Ovary (tissue), 9 donors: Measurements from ENCODE around the gene LRRC4C. TPM values are rescaled to one million over a fixed set of nuclear protein-coding genes. Genes with fewer than 3 reads are reported as not detected.

ENCODE experiments used
- DNase-seq, 5 donors: peaks; one replicate each; pipeline ENCODE4 v3.0.0-alpha.2; 2019 to 2020
- H3K27ac ChIP-seq, 2 donors: fragments of 200-600 bp; one replicate each; pipeline versions ENCODE4 v1.5.1 to v1.8.0; 2019 to 2022
- H3K27me3 ChIP-seq: fragments of 200-600 bp; one replicate; pipeline ENCODE4 v1.8.0; 2022
- H3K36me3 ChIP-seq: fragments of 200-600 bp; sonication (generic); one replicate; pipeline ENCODE4 v1.5.1; 2019
- H3K4me1 ChIP-seq: one replicate; pipeline ENCODE4 v1.8.1; 2013; ENCODE audit warnings: mild to moderate bottlenecking, moderate library complexity; ENCODE audit not compliant: insufficient read depth
- H3K4me3 ChIP-seq: fragments of 200-600 bp; sonication (generic); one replicate; pipeline ENCODE4 v1.5.1; 2017
- H3K9me3 ChIP-seq, 2 donors: fragments of 200-600 bp in 1 of 2; sonication (generic) in 1 of 2; one replicate each; pipeline versions ENCODE4 v1.5.1 to v1.8.1; 2013 to 2019; ENCODE audit warnings: mild to moderate bottlenecking in 1 of 2, moderate library complexity in 1 of 2
- EP300 ChIP-seq: sonication (generic); formaldehyde crosslinking; IDR thresholded peaks from one replicate; pipeline ENCODE4 v1.6.1; 2017; ENCODE audit warnings: antibody characterized with exemption
- POLR2A ChIP-seq: fragments of 450-650 bp; IDR thresholded peaks from one replicate; pipeline ENCODE4 v1.6.1; 2017; ENCODE audit warnings: antibody characterized with exemption, mild to moderate bottlenecking, moderate library complexity
- WGBS, 3 donors: extraction: QIAGEN DNeasy Blood & Tissue Kit in 1 of 3; methylation state at CpG; one replicate each; pipeline versions ENCODE4 v1.1.5 to v1.1.7; 2013 to 2017; 5-methylcytosine and 5-hydroxymethylcytosine counted together
- intact Hi-C, 4 donors: fragments of 100-400 bp; cut with DNase I; formaldehyde crosslinking; loops; one replicate each; pipeline versions ENCODE4 v1.11.0 to v1.15.1; 2022 to 2023
- polyA plus RNA-seq, 2 donors: library from polyadenylated mRNA; stranded (reverse); fragments of 200-250 nt in 1 of 2; fragments of 350-450 nt in 1 of 2; fragmentation: Illumina TruSeq in 1 of 2; extraction: RNeasy Lipid Tissue Mini Kit (QIAGEN cat#74804) in 1 of 2; gene quantifications; one replicate each; pipeline ENCODE4 v1.2.3, GENCODE V29; 2013 to 2014
- total RNA-seq, 7 donors: library from RNA; depleted of rRNA in 2 of 7; stranded (reverse); fragments of >200 nt in 2 of 7; fragmentation: NEBNext Ultra II Directional in 3 of 7; extraction: Animal tissue kit (Norgen Biotek cat#: 25700) in 3 of 7; gene quantifications; one replicate each; pipeline versions ENCODE4 v1.1.0 to v1.2.4, GENCODE V29; 2016 to 2023
- TF ChIP-seq, protein P1 (sequence below), 3 donors: fragments of 450-650 bp in 2 of 3; fragments of 200-600 bp in 1 of 3; IDR thresholded peaks; one replicate each; pipeline versions ENCODE4 v1.5.1 to v1.8.0; 2016 to 2022; ENCODE audit warnings: antibody characterized with exemption in 3 of 3, mild to moderate bottlenecking in 1 of 3
- donor health status: DM: no; HTN: no; CAD: no; lungs with moderate emphysema.
- donor health status: DM: no; HTN: no; CAD: no.
- donor health status: Bipolar disorder and iron deficiency.
- donor health status: DM: yes; HTN: yes; CAD: no.
- donor health status: DM: no; HTN: no; CAD: no.
- donor health status: DM: yes; HTN: yes; CAD: no.

LRRC4C gene
- total and polyA plus RNA-seq, 9 donors, result 0.15 to 12.5 (median 0.78) TPM

DNA sequence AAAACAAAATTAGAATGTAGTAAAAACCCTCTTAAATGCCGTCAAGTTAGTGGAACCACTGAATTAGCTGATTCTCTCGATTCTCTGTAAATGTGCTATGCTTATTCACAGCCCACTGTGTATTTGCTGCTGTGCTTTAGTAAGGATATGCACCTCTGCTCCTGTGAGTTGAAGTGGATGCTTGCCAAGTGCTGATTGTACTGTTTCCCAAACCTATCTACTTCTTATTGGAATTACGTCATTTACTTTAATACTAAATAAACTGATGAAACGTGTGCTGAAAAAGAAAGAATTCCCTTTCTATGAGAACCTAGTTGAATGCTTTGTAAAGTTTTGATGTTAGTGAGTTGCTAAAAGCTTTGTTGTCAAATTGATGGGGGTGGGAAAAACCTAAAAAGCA, 158.4 kb downstream of the LRRC4C start:
- H3K4me1 ChIP-seq, result no peaks in the 10 kb centered on the region
- 19 to 30% (median 26%) methylated on average over 4 of the region's 4 CpGs for WGBS, 3 donors
- DNase-seq, result no peak
- intact Hi-C loops, result no loop called here
- H3K9me3 ChIP-seq, result no peaks in the 10 kb centered on the region
- no peaks in the 10 kb centered on the region for H3K27me3 ChIP-seq
- H3K36me3 ChIP-seq, result no peaks in the 10 kb centered on the region
- H3K27ac ChIP-seq, result no peak overlapping the region
- no peak for TF ChIP-seq EP300
- TF ChIP-seq, protein P1, sequence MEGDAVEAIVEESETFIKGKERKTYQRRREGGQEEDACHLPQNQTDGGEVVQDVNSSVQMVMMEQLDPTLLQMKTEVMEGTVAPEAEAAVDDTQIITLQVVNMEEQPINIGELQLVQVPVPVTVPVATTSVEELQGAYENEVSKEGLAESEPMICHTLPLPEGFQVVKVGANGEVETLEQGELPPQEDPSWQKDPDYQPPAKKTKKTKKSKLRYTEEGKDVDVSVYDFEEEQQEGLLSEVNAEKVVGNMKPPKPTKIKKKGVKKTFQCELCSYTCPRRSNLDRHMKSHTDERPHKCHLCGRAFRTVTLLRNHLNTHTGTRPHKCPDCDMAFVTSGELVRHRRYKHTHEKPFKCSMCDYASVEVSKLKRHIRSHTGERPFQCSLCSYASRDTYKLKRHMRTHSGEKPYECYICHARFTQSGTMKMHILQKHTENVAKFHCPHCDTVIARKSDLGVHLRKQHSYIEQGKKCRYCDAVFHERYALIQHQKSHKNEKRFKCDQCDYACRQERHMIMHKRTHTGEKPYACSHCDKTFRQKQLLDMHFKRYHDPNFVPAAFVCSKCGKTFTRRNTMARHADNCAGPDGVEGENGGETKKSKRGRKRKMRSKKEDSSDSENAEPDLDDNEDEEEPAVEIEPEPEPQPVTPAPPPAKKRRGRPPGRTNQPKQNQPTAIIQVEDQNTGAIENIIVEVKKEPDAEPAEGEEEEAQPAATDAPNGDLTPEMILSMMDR (IDR thresholded peaks at IDR 0.05), result no peak
- TF ChIP-seq POLR2A, result no peak
- H3K4me3 ChIP-seq, result no peak overlapping the region

DNA sequence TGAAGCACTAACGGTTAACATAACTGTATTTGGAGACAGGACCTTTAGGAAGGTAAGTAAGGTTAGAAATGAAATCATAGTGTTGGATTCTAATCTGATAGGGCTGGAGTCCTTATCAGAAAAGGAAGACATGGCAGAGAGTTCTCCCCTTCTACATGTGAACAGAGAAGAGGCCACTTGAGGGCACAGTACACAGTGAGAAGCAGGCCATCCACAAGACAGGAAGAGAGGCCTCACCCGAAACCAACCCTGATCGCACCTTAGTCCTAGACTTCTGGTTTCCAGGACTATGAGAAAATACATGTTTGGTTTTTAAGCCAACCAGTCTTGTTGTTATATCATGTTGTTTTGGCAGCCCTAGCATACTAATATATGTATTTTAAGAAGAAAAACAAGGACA, 170.0 kb downstream of the LRRC4C start:
- Histone ChIP-seq H3K36me3 (no peaks in the 10 kb centered on the region), H3K9me3 (no peaks in the 10 kb centered on the region), H3K27me3 (no peaks in the 10 kb centered on the region), H3K4me3 (no peak overlapping the region), H3K27ac (no peak overlapping the region), H3K4me1 (no peaks in the 10 kb centered on the region)
- 90 to 98% (median 93%) methylated on average over 3 of the region's 3 CpGs for WGBS, 3 donors
- intact Hi-C loops, result loop anchor here in 1 of 4 donors (10.0 kb wide), 1 partner anchor 55 kb away; no protein-coding TSS in a partner anchor
- no peak for DNase-seq
- no peak for TF ChIP-seq EP300
- TF ChIP-seq POLR2A, result no peak

DNA sequence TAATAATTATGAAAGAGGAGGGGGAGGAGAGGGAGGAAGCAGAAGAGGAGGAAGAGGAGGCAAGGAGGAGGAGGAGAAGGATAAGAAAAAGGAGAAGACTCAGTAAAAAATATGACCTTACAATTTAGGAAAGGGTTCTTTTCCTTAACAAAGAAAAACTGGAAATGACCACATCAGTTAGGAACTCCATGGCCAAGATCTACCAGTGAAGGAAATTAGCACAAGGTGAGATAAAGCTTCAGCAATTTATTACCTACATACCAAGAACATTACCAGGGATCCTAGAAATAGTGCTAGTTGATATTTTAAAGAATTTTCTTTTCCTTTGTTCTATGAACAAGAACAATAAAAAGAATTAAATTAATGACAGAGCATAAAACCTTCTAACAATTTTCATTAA, 172.7 kb downstream of the LRRC4C start:
- Histone ChIP-seq H3K4me1 (no peaks in the 10 kb centered on the region), H3K4me3 (no peak overlapping the region), H3K36me3 (no peaks in the 10 kb centered on the region), H3K27ac (no peak overlapping the region), H3K27me3 (no peaks in the 10 kb centered on the region), H3K9me3 (no peaks in the 10 kb centered on the region)
- intact Hi-C loops, result loop anchor here in 1 of 4 donors (10.0 kb wide), 1 partner anchor 58 kb away; no protein-coding TSS in a partner anchor
- DNase-seq, result no peak
- TF ChIP-seq, protein P1 (IDR thresholded peaks at IDR 0.05), result no peak
- no peak for TF ChIP-seq EP300
- TF ChIP-seq POLR2A, result no peak

DNA sequence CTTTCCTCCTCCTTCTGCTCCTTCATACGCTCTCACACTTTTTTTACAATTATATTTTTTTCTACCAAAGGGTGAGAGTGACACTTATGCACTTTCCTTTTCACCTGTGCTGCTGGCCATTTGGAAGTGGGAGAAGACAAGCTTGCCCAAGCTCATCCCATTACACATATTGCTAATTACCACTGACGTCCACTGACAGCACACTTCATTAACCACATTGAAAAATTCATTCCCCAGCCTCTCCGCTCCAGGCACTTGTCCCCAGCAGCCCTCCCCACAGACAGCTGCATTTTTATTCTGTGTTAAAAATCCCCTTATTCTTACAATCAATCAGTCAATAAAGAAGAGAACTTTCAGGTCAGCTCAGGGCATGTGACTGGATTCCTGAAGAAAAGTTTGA, 175.1 kb downstream of the LRRC4C start:
- Histone ChIP-seq H3K4me3 (no peak overlapping the region), H3K9me3 (no peaks in the 10 kb centered on the region), H3K4me1 (no peaks in the 10 kb centered on the region), H3K27ac (no peak overlapping the region), H3K27me3 (no peaks in the 10 kb centered on the region), H3K36me3 (no peaks in the 10 kb centered on the region)
- TF ChIP-seq POLR2A (no peak), EP300 (no peak)
- TF ChIP-seq, protein P1 (IDR thresholded peaks at IDR 0.05), result no peak
- no peak for DNase-seq
- intact Hi-C loops, result loop anchor here in 1 of 4 donors (10.0 kb wide), 1 partner anchor 60 kb away; no protein-coding TSS in a partner anchor
- 76 to 85% (median 80%) methylated on average over 3 of the region's 3 CpGs for WGBS, 3 donors

DNA sequence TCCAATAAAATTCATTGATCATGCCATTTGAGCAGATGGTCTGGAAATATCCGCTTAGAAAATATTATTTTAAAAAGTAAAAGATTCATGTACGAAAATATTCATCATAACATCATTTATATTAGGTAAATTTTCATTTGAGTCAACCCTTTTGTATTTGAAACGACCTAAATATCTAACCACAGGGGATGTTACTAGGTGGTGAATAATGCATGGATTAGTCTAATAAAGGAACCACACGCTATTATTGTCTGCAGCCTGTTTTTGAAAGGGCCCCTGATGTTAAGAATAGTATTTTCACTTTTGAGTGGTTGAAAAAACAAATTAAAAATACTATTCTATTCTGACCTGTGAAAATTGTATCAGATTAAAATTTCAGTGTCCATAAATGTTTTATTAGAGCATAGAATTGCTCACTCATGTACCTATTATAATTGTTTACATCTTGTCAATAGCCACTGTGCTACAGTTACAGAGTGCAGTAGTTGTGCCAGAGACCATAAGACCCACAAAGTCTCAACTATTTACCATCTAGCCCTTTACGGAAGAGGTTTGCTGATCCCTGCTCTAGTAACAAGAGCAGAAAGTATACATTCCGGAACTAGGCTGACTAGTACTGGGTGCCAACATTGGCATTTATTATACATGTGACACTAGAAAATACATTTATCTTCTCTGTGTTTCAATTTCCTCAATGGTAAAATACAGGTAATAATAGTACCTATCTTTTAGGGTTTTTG, 176.1 kb downstream of the LRRC4C start:
- no peak for DNase-seq
- intact Hi-C loops, result loop anchor here in 1 of 4 donors (10.0 kb wide), 1 partner anchor 61 kb away; no protein-coding TSS in a partner anchor
- H3K27ac ChIP-seq, result no peak overlapping the region
- H3K4me1 ChIP-seq, result no peaks in the 10 kb centered on the region
- no peaks in the 10 kb centered on the region for H3K9me3 ChIP-seq
- H3K27me3 ChIP-seq, result no peaks in the 10 kb centered on the region
- 76 to 85% (median 82%) methylated on average over 6 of the region's 6 CpGs for WGBS, 3 donors
- TF ChIP-seq, protein P1 (IDR thresholded peaks at IDR 0.05), result no peak
- TF ChIP-seq EP300 (no peak), POLR2A (no peak)
- H3K4me3 ChIP-seq, result no peak overlapping the region
- H3K36me3 ChIP-seq, result no peaks in the 10 kb centered on the region
